ENCODE results near the gene TTLL12. TPM values are rescaled to one million over a fixed set of nuclear protein-coding genes. Genes with fewer than 3 reads are reported as not detected.

Gene TTLL12
- total RNA-seq, 4 donors from 2014 or later, result 14.4 to 34.5 (median 25.7) TPM

GRCh38 chr22:43157874-43158546, 28.9 kb downstream of the TTLL12 start:
- no peak for TF ChIP-seq CTCF (IDR thresholded peaks at IDR 0.05; ENCODE audit: low read depth)

- no peak for TF ChIP-seq CTCF (IDR thresholded peaks at IDR 0.05; ENCODE audit: low read depth)
Measured at GRCh38 chr22:43156413-43156812, 30.5 kb downstream of the TTLL12 start.

GRCh38 chr22:43155789-43156188, 31.1 kb downstream of the TTLL12 start:
- no peak for TF ChIP-seq CTCF (IDR thresholded peaks at IDR 0.05; ENCODE audit: low read depth)

GRCh38 chr22:43154887-43155536, 31.9 kb downstream of the TTLL12 start:
- TF ChIP-seq CTCF (IDR thresholded peaks at IDR 0.05; ENCODE audit: low read depth), result no peak

GRCh38 chr22:43153899-43154298, 33.0 kb downstream of the TTLL12 start:
- no peak for TF ChIP-seq CTCF (IDR thresholded peaks at IDR 0.05; ENCODE audit: low read depth)

- no peak for TF ChIP-seq CTCF (IDR thresholded peaks at IDR 0.05; ENCODE audit: low read depth)
Measured at GRCh38 chr22:43152357-43153071, 34.4 kb downstream of the TTLL12 start.

- no peak for TF ChIP-seq CTCF (IDR thresholded peaks at IDR 0.05; ENCODE audit: low read depth)
Measured at GRCh38 chr22:43152003-43152356, 35.0 kb downstream of the TTLL12 start.
